NB4 (cell line): ENCODE results near the gene PPTC7.
"Not testable (repeated sequence)": the region's sequence is repeated elsewhere in the genome, so short reads cannot be mapped to it uniquely, and the experiment has no call there.

Source experiments
- MAX ChIP-seq: IDR thresholded peaks from 2 replicates; pipeline ENCODE4 v1.6.1; 2011; ENCODE audit warnings: low read depth, low read length
- MYC ChIP-seq: IDR thresholded peaks from 2 replicates; pipeline ENCODE4 v1.6.1; 2011; ENCODE audit warnings: low read depth, low read length

- TF ChIP-seq MYC, MAX: not testable (repeated sequence)
Measured at GRCh38 chr12:110518014-110518413, 65.1 kb downstream of the PPTC7 start.
